Vagina (tissue), 2 donors: Measurements from ENCODE around the gene SSR3. TPM values are rescaled to one million over a fixed set of nuclear protein-coding genes. Genes with fewer than 3 reads are reported as not detected.

Source experiments
- DNase-seq, 2 donors: peaks; one replicate each; pipeline ENCODE4 v3.0.0-alpha.2; 2017; ENCODE audit errors: extremely low spot score in 2 of 2
- H3K27ac ChIP-seq: fragments of 200-600 bp; sonication (generic); one replicate; pipeline ENCODE4 v1.5.1; 2019
- H3K27me3 ChIP-seq: fragments of 200-600 bp; sonication (generic); one replicate; pipeline ENCODE4 v1.5.1; 2019
- H3K36me3 ChIP-seq, 2 donors: fragments of 200-600 bp; sonication (generic); one replicate each; pipeline ENCODE4 v1.5.1; 2017 to 2019
- H3K4me1 ChIP-seq: fragments of 200-600 bp; sonication (generic); one replicate; pipeline ENCODE4 v1.5.1; 2019
- H3K4me3 ChIP-seq, 2 donors: fragments of 200-600 bp; sonication (generic); 1 replicate in 1 of 2; 2 replicates in 1 of 2; pipeline ENCODE4 v1.5.1; 2016 to 2019
- H3K9me3 ChIP-seq: fragments of 200-600 bp; sonication (generic); one replicate; pipeline ENCODE4 v1.5.1; 2019
- CTCF ChIP-seq, 3 experiments: fragments of 450-650 bp in 2 of 3; fragments of 200-600 bp in 1 of 3; sonication (generic) in 1 of 3; IDR thresholded peaks; one replicate each; pipeline ENCODE4 v1.5.1; 2017 to 2019; ENCODE audit warnings: antibody characterized with exemption in 3 of 3, mild to moderate bottlenecking in 2 of 3, moderate library complexity in 2 of 3
- POLR2A ChIP-seq, 2 donors: fragments of 450-650 bp; IDR thresholded peaks; one replicate each; pipeline ENCODE4 v1.6.1; 2017; ENCODE audit warnings: antibody characterized with exemption in 2 of 2, mild to moderate bottlenecking in 2 of 2, moderate library complexity in 2 of 2
- POLR2AphosphoS5 ChIP-seq, 2 donors: sonication (generic); formaldehyde crosslinking; IDR thresholded peaks; one replicate each; pipeline ENCODE4 v1.9.0; 2017; ENCODE audit warnings: antibody characterized with exemption in 2 of 2, mild to moderate bottlenecking in 2 of 2, low read depth in 1 of 2; ENCODE audit not compliant: insufficient read depth in 1 of 2
- intact Hi-C: fragments of 100-400 bp; cut with DNase I; formaldehyde crosslinking; loops from one replicate; pipeline ENCODE4 v1.15.1; 2023
- total RNA-seq: library from RNA; depleted of rRNA; stranded (reverse); fragments of >200 nt; gene quantifications from one replicate; pipeline ENCODE4 v1.2.3, GENCODE V29; 2016

The SSR3 gene
- total RNA-seq, 1 donor from 2014 or later = 68.0 TPM

- no peak for TF ChIP-seq CTCF (IDR thresholded peaks at IDR 0.05)
- TF ChIP-seq POLR2A (IDR thresholded peaks at IDR 0.05) = no peak
- no peak for TF ChIP-seq POLR2AphosphoS5 (IDR thresholded peaks at IDR 0.05; ENCODE audit: insufficient read depth in 1 of 2, low read depth in 1 of 2)
- intact Hi-C loops = loop anchor here (5.0 to 10.0 kb wide), 2 partner anchors 118 to 580 kb away; partner anchors contain the start of gene TIPARP
- H3K36me3 ChIP-seq = no peaks in the 10 kb centered on the region
- peak overlapping the region; percentile 79 to 85 for H3K4me3 ChIP-seq
- peaks cover 49% of the 10 kb centered on the region for H3K4me1 ChIP-seq
- no peak for DNase-seq
- H3K27ac ChIP-seq = peak overlapping the region; percentile 76
- no peaks in the 10 kb centered on the region for H3K27me3 ChIP-seq
- no peaks in the 10 kb centered on the region for H3K9me3 ChIP-seq
These were observed 439 bp downstream of the SSR3 start for GRCh38 chr3:156554515-156554841.

- Histone ChIP-seq H3K9me3 (no peaks in the 10 kb centered on the region), H3K27me3 (no peaks in the 10 kb centered on the region), H3K4me3 (peak overlapping the region; percentile 79 to 85), H3K27ac (peak overlapping the region; percentile 76), H3K36me3 (no peaks in the 10 kb centered on the region), H3K4me1 (peaks cover 51% of the 10 kb centered on the region)
- TF ChIP-seq CTCF (IDR thresholded peaks at IDR 0.05) (no peak), POLR2AphosphoS5 (IDR thresholded peaks at IDR 0.05; ENCODE audit: insufficient read depth in 1 of 2, low read depth in 1 of 2) (no peak), POLR2A (IDR thresholded peaks at IDR 0.05) (no peak)
- intact Hi-C loops = loop anchor here (5.0 to 10.0 kb wide), 2 partner anchors 118 to 581 kb away; partner anchors contain the start of gene TIPARP
- no peak for DNase-seq
These were observed 1.1 kb downstream of the SSR3 start for GRCh38 chr3:156553705-156554356.

- Histone ChIP-seq H3K27ac (no peak overlapping the region), H3K36me3 (peaks cover 0 to 6% of the 10 kb centered on the region in 2 donors), H3K4me1 (peaks cover 55% of the 10 kb centered on the region), H3K9me3 (no peaks in the 10 kb centered on the region), H3K27me3 (no peaks in the 10 kb centered on the region), H3K4me3 (no peak overlapping the region)
- no peak for DNase-seq
- TF ChIP-seq POLR2A (IDR thresholded peaks at IDR 0.05) (no peak), CTCF (IDR thresholded peaks at IDR 0.05) (no peak), POLR2AphosphoS5 (IDR thresholded peaks at IDR 0.05; ENCODE audit: insufficient read depth in 1 of 2, low read depth in 1 of 2) (no peak)
- intact Hi-C loops = loop anchor here (5.0 to 10.0 kb wide), 2 partner anchors 119 to 582 kb away; partner anchors contain the start of gene TIPARP
These were observed 1.9 kb downstream of the SSR3 start for GRCh38 chr3:156552973-156553372.

- Histone ChIP-seq H3K27ac (no peak overlapping the region), H3K4me3 (no peak overlapping the region), H3K36me3 (peaks cover 0 to 18% of the 10 kb centered on the region in 2 donors), H3K9me3 (no peaks in the 10 kb centered on the region), H3K4me1 (peaks cover 61% of the 10 kb centered on the region), H3K27me3 (no peaks in the 10 kb centered on the region)
- TF ChIP-seq CTCF (IDR thresholded peaks at IDR 0.05) = no peak
- TF ChIP-seq POLR2AphosphoS5 (IDR thresholded peaks at IDR 0.05; ENCODE audit: insufficient read depth in 1 of 2, low read depth in 1 of 2) = no peak
- no peak for TF ChIP-seq POLR2A (IDR thresholded peaks at IDR 0.05)
- no peak for DNase-seq
- intact Hi-C loops = loop anchor here (5.0 to 10.0 kb wide), 2 partner anchors 121 to 583 kb away; partner anchors contain the start of gene TIPARP
These were observed 3.2 kb downstream of the SSR3 start for GRCh38 chr3:156551746-156552145.

- Histone ChIP-seq H3K9me3 (no peaks in the 10 kb centered on the region), H3K4me3 (no peak overlapping the region), H3K27me3 (no peaks in the 10 kb centered on the region), H3K27ac (no peak overlapping the region), H3K4me1 (peaks cover 61% of the 10 kb centered on the region), H3K36me3 (peaks cover 0 to 23% of the 10 kb centered on the region in 2 donors)
- intact Hi-C loops = loop anchor here (5.0 to 10.0 kb wide), 2 partner anchors 121 to 584 kb away; partner anchors contain the start of gene TIPARP
- no peak for TF ChIP-seq POLR2A (IDR thresholded peaks at IDR 0.05)
- TF ChIP-seq CTCF (IDR thresholded peaks at IDR 0.05) = no peak
- TF ChIP-seq POLR2AphosphoS5 (IDR thresholded peaks at IDR 0.05; ENCODE audit: insufficient read depth in 1 of 2, low read depth in 1 of 2) = no peak
- DNase-seq = no peak
These were observed 3.7 kb downstream of the SSR3 start for GRCh38 chr3:156551261-156551660.
